ENCODE data around the gene CETN2. TPM values are rescaled to one million over a fixed set of nuclear protein-coding genes. Genes with fewer than 3 reads are reported as not detected.

Gene CETN2
- total RNA-seq, 2 donors from 2014 or later: 16.3 to 27.1 TPM

GRCh38 chrX:152861826-152862225, 31.3 kb upstream of the CETN2 start:
- Histone ChIP-seq H3K4me1 (ENCODE audit: control insufficient read depth in 1 of 2, low read depth in 2 of 2) (no peaks in the 10 kb centered on the region), H3K9me3 (no peaks in the 10 kb centered on the region), H3K27me3 (replicated peaks; ENCODE audit: insufficient read depth) (no peaks in the 10 kb centered on the region), H3K27ac (no peak overlapping the region), H3K36me3 (no peaks in the 10 kb centered on the region), H3K4me3 (no peak overlapping the region)
- DNase-seq (ENCODE audit: low spot score) (no peak), ATAC-seq (ENCODE audit: insufficient number of reproducible peaks, low FRiP score, low read depth) (no peak)
- TF ChIP-seq CTCF (IDR thresholded peaks at IDR 0.05): no peak

GRCh38 chrX:152861116-152861515, 30.6 kb upstream of the CETN2 start:
- H3K4me1 ChIP-seq (ENCODE audit: control insufficient read depth in 1 of 2, low read depth in 2 of 2): no peaks in the 10 kb centered on the region
- no peaks in the 10 kb centered on the region for H3K27me3 ChIP-seq (replicated peaks; ENCODE audit: insufficient read depth)
- DNase-seq (ENCODE audit: low spot score) (no peak), ATAC-seq (ENCODE audit: insufficient number of reproducible peaks, low FRiP score, low read depth) (no peak)
- H3K27ac ChIP-seq: no peak overlapping the region
- H3K9me3 ChIP-seq: no peaks in the 10 kb centered on the region
- TF ChIP-seq CTCF (IDR thresholded peaks at IDR 0.05): no peak
- H3K4me3 ChIP-seq: no peak overlapping the region
- H3K36me3 ChIP-seq: no peaks in the 10 kb centered on the region

- Histone ChIP-seq H3K9me3 (no peaks in the 10 kb centered on the region), H3K4me1 (ENCODE audit: control insufficient read depth in 1 of 2, low read depth in 2 of 2) (no peaks in the 10 kb centered on the region), H3K27me3 (replicated peaks; ENCODE audit: insufficient read depth) (no peaks in the 10 kb centered on the region), H3K4me3 (no peak overlapping the region), H3K36me3 (peaks cover 4% of the 10 kb centered on the region), H3K27ac (no peak overlapping the region)
- ATAC-seq (ENCODE audit: insufficient number of reproducible peaks, low FRiP score, low read depth) (no peak), DNase-seq (ENCODE audit: low spot score) (no peak)
- no peak for TF ChIP-seq CTCF (IDR thresholded peaks at IDR 0.05)
These were observed 23.4 kb upstream of the CETN2 start for GRCh38 chrX:152853986-152854385.

GRCh38 chrX:152850465-152850864, 19.9 kb upstream of the CETN2 start:
- Histone ChIP-seq H3K4me3 (no peak overlapping the region), H3K27ac (no peak overlapping the region), H3K4me1 (ENCODE audit: control insufficient read depth in 1 of 2, low read depth in 2 of 2) (no peaks in the 10 kb centered on the region), H3K9me3 (no peaks in the 10 kb centered on the region), H3K27me3 (replicated peaks; ENCODE audit: insufficient read depth) (no peaks in the 10 kb centered on the region), H3K36me3 (peaks cover 4% of the 10 kb centered on the region)
- no peak for TF ChIP-seq CTCF (IDR thresholded peaks at IDR 0.05)
- ATAC-seq (ENCODE audit: insufficient number of reproducible peaks, low FRiP score, low read depth) (no peak), DNase-seq (ENCODE audit: low spot score) (no peak)

GRCh38 chrX:152847281-152847680, 16.7 kb upstream of the CETN2 start:
- no peak overlapping the region for H3K27ac ChIP-seq
- ATAC-seq (ENCODE audit: insufficient number of reproducible peaks, low FRiP score, low read depth) (no peak), DNase-seq (ENCODE audit: low spot score) (no peak)
- no peaks in the 10 kb centered on the region for H3K9me3 ChIP-seq
- TF ChIP-seq CTCF (IDR thresholded peaks at IDR 0.05): no peak
- no peak overlapping the region for H3K4me3 ChIP-seq
- peaks cover 4% of the 10 kb centered on the region for H3K36me3 ChIP-seq
- H3K27me3 ChIP-seq (replicated peaks; ENCODE audit: insufficient read depth): no peaks in the 10 kb centered on the region
- H3K4me1 ChIP-seq (ENCODE audit: control insufficient read depth in 1 of 2, low read depth in 2 of 2): no peaks in the 10 kb centered on the region

All from thoracic aorta (tissue), 2 donors.